Fibroblast of lung (primary cell): ENCODE measurements around the gene SPIN1. TPM values are rescaled to one million over a fixed set of nuclear protein-coding genes. Genes with fewer than 3 reads are reported as not detected.

Experiments used
- DNase-seq, 2 donors: peaks; one replicate each; pipeline versions ENCODE4 v3.0.0 to v3.0.0-alpha.2; 2010; ENCODE audit warnings: low read depth in 2 of 2
- H2AFZ ChIP-seq: 2 replicates; pipeline ENCODE4 v1.5.1; 2012; ENCODE audit warnings: low read length, control low read depth, inconsistent platforms
- H3K27ac ChIP-seq: 2 replicates; pipeline ENCODE4 v1.5.1; 2011; ENCODE audit warnings: low read length, control low read depth; ENCODE audit not compliant: insufficient read depth
- H3K27me3 ChIP-seq: 2 replicates; pipeline ENCODE4 v1.5.1; 2011; ENCODE audit warnings: mild to moderate bottlenecking, low read length; ENCODE audit not compliant: control insufficient read depth, insufficient read depth
- H3K36me3 ChIP-seq: 2 replicates; pipeline ENCODE4 v1.5.1; 2011; ENCODE audit warnings: low read length; ENCODE audit not compliant: control insufficient read depth, insufficient read depth
- H3K4me1 ChIP-seq: 2 replicates; pipeline ENCODE4 v1.5.1; 2011; ENCODE audit warnings: low read length; ENCODE audit not compliant: control insufficient read depth, insufficient read depth; ENCODE audit errors: extremely low read depth
- H3K4me2 ChIP-seq: 2 replicates; pipeline ENCODE4 v1.5.1; 2011; ENCODE audit warnings: low read length, control low read depth; ENCODE audit not compliant: insufficient read depth; ENCODE audit errors: extremely low read depth
- H3K4me3 ChIP-seq, 4 experiments: fragments of 200-600 bp in 1 of 4; sonication (generic) in 1 of 4; replicated peaks in 1 of 4; 2 replicates each; pipeline ENCODE4 v1.5.1; 2011 to 2016; ENCODE audit warnings: low read length in 4 of 4, low read depth in 3 of 4, mild to moderate bottlenecking in 3 of 4, control low read depth in 2 of 4, inconsistent platforms in 1 of 4, mixed read lengths in 1 of 4; ENCODE audit not compliant: insufficient read depth in 1 of 4; ENCODE audit errors: control extremely low read depth in 1 of 4
- H3K79me2 ChIP-seq: 2 replicates; pipeline ENCODE4 v1.5.1; 2012; ENCODE audit warnings: mild to moderate bottlenecking, low read length, inconsistent platforms; ENCODE audit not compliant: control insufficient read depth, insufficient read depth
- H3K9ac ChIP-seq: 2 replicates; pipeline ENCODE4 v1.5.1; 2011; ENCODE audit warnings: mild to moderate bottlenecking, low read length, control low read depth; ENCODE audit not compliant: insufficient read depth
- H3K9me3 ChIP-seq: 2 replicates; pipeline ENCODE4 v1.5.1; 2012; ENCODE audit warnings: low read depth, low read length; ENCODE audit not compliant: control insufficient read depth, insufficient read depth
- H4K20me1 ChIP-seq: 2 replicates; pipeline ENCODE4 v1.5.1; 2011; ENCODE audit warnings: low read length; ENCODE audit not compliant: control insufficient read depth, insufficient read depth; ENCODE audit errors: extremely low read depth
- CTCF ChIP-seq, 2 donors: IDR thresholded peaks in 1 of 2; conservative IDR thresholded peaks in 1 of 2; 1 replicate in 1 of 2; 2 replicates in 1 of 2; pipeline ENCODE4 v1.5.1; 2011 to 2012; ENCODE audit warnings: low read length in 2 of 2, control low read depth in 1 of 2, inconsistent platforms in 1 of 2, low read depth in 1 of 2, mild to moderate bottlenecking in 1 of 2
- EZH2 ChIP-seq: IDR thresholded peaks from 2 replicates; pipeline ENCODE4 v1.5.1; 2012; ENCODE audit warnings: low read length, control low read depth, mild to moderate bottlenecking; ENCODE audit errors: missing control alignments
- polyA plus RNA-seq, 2 donors: library from polyadenylated mRNA; depleted of rRNA in 1 of 2; stranded (reverse) in 1 of 2; unstranded in 1 of 2; fragments of >200 nt; gene quantifications; 2 replicates each; pipeline ENCODE4 v1.2.1, GENCODE V29; 2011 to 2012; ENCODE audit warnings: missing spikeins in 1 of 2
- total RNA-seq: library from RNA; depleted of rRNA; stranded (reverse); fragments of >200 nt; gene quantifications from 2 replicates; pipeline ENCODE4 v1.2.1, GENCODE V29; 2014

SPIN1 gene
- total and polyA plus RNA-seq, 2 donors (not counting 1 experiment from before 2014, with no cell fraction given) = 96.9 to 121 TPM

GRCh38 chr9:88443480-88444113, 55.4 kb downstream of the SPIN1 start:
- Histone ChIP-seq H3K4me1 (no peaks in the 10 kb centered on the region), H3K9me3 (no peaks in the 10 kb centered on the region), H3K9ac (no peak overlapping the region), H3K4me2 (no peak overlapping the region), H3K36me3 (no peaks in the 10 kb centered on the region), H3K27me3 (no peaks in the 10 kb centered on the region), H2AFZ (no peak overlapping the region), H3K4me3 (no peak overlapping the region), H3K79me2 (peaks cover 73% of the 10 kb centered on the region), H4K20me1 (peaks cover 2% of the 10 kb centered on the region), H3K27ac (no peak overlapping the region)
- DNase-seq = no peak
- TF ChIP-seq CTCF (conservative IDR thresholded peaks at IDR 0.05 in 1 of 2, IDR thresholded peaks at IDR 0.05 in 1 of 2; ENCODE audit: low read depth in 1 of 2, low read length in 2 of 2) (no peak), EZH2 (no peak)

GRCh38 chr9:88446728-88447127, 58.5 kb downstream of the SPIN1 start:
- H3K27ac ChIP-seq = no peak overlapping the region
- no peaks in the 10 kb centered on the region for H3K4me1 ChIP-seq
- no peak overlapping the region for H2AFZ ChIP-seq
- no peak overlapping the region for H3K4me3 ChIP-seq
- no peaks in the 10 kb centered on the region for H3K9me3 ChIP-seq
- H3K9ac ChIP-seq = no peak overlapping the region
- H4K20me1 ChIP-seq = no peaks in the 10 kb centered on the region
- no peak overlapping the region for H3K4me2 ChIP-seq
- H3K79me2 ChIP-seq = peaks cover 54% of the 10 kb centered on the region
- no peak for DNase-seq
- TF ChIP-seq CTCF (conservative IDR thresholded peaks at IDR 0.05 in 1 of 2, IDR thresholded peaks at IDR 0.05 in 1 of 2; ENCODE audit: low read depth in 1 of 2, low read length in 2 of 2) = no peak
- no peak for TF ChIP-seq EZH2
- H3K36me3 ChIP-seq = peaks cover 6% of the 10 kb centered on the region
- H3K27me3 ChIP-seq = no peaks in the 10 kb centered on the region

- no peaks in the 10 kb centered on the region for H3K4me1 ChIP-seq
- H3K27ac ChIP-seq = no peak overlapping the region
- H2AFZ ChIP-seq = no peak overlapping the region
- no peak overlapping the region for H3K4me3 ChIP-seq
- no peaks in the 10 kb centered on the region for H4K20me1 ChIP-seq
- TF ChIP-seq CTCF (conservative IDR thresholded peaks at IDR 0.05 in 1 of 2, IDR thresholded peaks at IDR 0.05 in 1 of 2; ENCODE audit: low read depth in 1 of 2, low read length in 2 of 2) (no peak), EZH2 (no peak)
- no peak for DNase-seq
- no peak overlapping the region for H3K9ac ChIP-seq
- H3K79me2 ChIP-seq = peaks cover 50% of the 10 kb centered on the region
- no peaks in the 10 kb centered on the region for H3K27me3 ChIP-seq
- no peak overlapping the region for H3K4me2 ChIP-seq
- H3K9me3 ChIP-seq = no peaks in the 10 kb centered on the region
- peaks cover 6% of the 10 kb centered on the region for H3K36me3 ChIP-seq
These were observed 59.2 kb downstream of the SPIN1 start for GRCh38 chr9:88447431-88447830.
